Testis (tissue), 3 donors: ENCODE measurements around the gene MYO18B. TPM values are rescaled to one million over a fixed set of nuclear protein-coding genes. Genes with fewer than 3 reads are reported as not detected.

Experiments
- DNase-seq: peaks from one replicate; pipeline ENCODE4 v3.0.0-alpha.2; 2019
- H3K27ac ChIP-seq, 2 donors: fragments of 200-600 bp; sonication (generic); one replicate each; pipeline ENCODE4 v1.5.1; 2019
- H3K27me3 ChIP-seq: fragments of 200-600 bp; sonication (generic); one replicate; pipeline ENCODE4 v1.5.1; 2019
- H3K36me3 ChIP-seq: fragments of 200-600 bp; sonication (generic); one replicate; pipeline ENCODE4 v1.5.1; 2017; ENCODE audit warnings: low read depth; ENCODE audit errors: missing control alignments
- H3K4me1 ChIP-seq: fragments of 200-600 bp; sonication (generic); one replicate; pipeline ENCODE4 v1.5.1; 2019
- H3K4me3 ChIP-seq, 2 donors: fragments of 200-600 bp; sonication (generic); one replicate each; pipeline ENCODE4 v1.5.1; 2017 to 2019
- H3K9me3 ChIP-seq: fragments of 200-600 bp; sonication (generic); one replicate; pipeline ENCODE4 v1.5.1; 2017
- POLR2A ChIP-seq: fragments of 450-650 bp; IDR thresholded peaks from one replicate; pipeline ENCODE4 v1.6.1; 2017; ENCODE audit warnings: antibody characterized with exemption, mild to moderate bottlenecking, moderate library complexity
- WGBS, 2 donors: methylation state at CpG; one replicate each; pipeline ENCODE4 v1.1.5; 2018; 5-methylcytosine and 5-hydroxymethylcytosine counted together
- intact Hi-C: fragments of 100-400 bp; cut with DNase I; formaldehyde crosslinking; loops from one replicate; pipeline ENCODE4 v1.15.1; 2023; ENCODE audit warnings: low total_unique reads
- polyA plus RNA-seq: library from polyadenylated mRNA; stranded (reverse); fragments of 350-450 nt; fragmentation: Illumina TruSeq; extraction: RNeasy Lipid Tissue Mini Kit (QIAGEN cat#74804); gene quantifications from one replicate; pipeline ENCODE4 v1.2.3, GENCODE V29; 2014; ENCODE audit warnings: low read depth, low replicate concordance; ENCODE audit not compliant: insufficient read depth
- total RNA-seq, 2 donors: library from RNA; depleted of rRNA; stranded (reverse); fragments of >200 nt; gene quantifications; one replicate each; pipeline ENCODE4 v1.2.3, GENCODE V29; 2016
- TF ChIP-seq, protein P1 (sequence below), 3 experiments: fragments of 450-650 bp in 2 of 3; fragments of 200-600 bp in 1 of 3; sonication (generic) in 1 of 3; IDR thresholded peaks; one replicate each; pipeline ENCODE4 v1.5.1; 2016 to 2019; ENCODE audit warnings: antibody characterized with exemption in 3 of 3, mild to moderate bottlenecking in 2 of 3, moderate library complexity in 1 of 3

The MYO18B gene
- total and polyA plus RNA-seq, 3 donors from 2014 or later: 23.6 to 40.3 (median 28.6) TPM

DNA sequence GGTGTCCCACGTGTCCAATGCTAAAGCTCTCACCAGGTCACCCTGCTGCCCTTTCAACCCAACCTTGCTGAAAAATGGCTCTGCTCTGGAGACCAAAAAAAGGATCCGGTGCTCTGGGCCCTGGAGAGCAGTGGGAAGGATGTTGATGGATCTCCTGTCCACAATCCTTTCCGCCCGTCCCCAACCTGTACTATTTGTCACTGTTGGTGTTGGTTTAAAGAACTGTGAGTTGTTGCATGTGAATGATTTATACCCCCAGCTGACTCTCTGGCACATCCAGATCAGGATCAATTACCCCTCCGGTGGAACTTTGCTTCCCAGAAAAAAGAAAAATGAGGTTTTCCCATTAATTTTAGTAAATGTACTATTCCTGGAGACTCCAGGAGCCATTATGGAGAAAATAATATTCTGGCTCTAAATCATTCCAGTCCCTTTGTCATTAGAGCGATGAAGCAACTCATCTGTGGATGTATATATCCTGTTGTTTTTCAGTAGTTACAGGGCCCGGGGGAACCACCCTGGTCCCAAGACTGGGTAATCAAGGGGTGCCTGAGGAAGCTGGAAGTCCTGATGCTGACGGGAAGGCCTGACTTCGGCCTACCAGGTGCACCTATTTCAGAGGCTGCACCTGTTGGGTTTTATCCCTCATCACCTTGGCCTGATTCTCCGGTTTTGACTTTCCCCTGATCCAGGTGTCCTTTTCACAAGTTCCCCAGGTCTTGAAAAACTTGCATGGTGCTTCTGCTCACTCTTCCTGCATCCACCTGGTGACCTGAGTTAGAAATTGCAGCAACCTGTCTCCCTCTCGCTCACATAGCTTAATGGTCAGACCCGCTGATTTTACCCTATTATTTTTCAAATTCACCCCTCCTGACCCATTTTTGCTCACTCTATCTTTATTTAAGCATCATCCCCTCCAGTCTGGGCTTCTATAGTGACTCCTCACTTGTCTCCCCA is 218.1 kb downstream of the MYO18B start:
- intact Hi-C loops: no loop called here
- 72 to 78% methylated on average over 12 of the region's 12 CpGs for WGBS, 2 donors
- Histone ChIP-seq H3K9me3 (no peaks in the 10 kb centered on the region), H3K27ac (no peak overlapping the region), H3K36me3 (no peaks in the 10 kb centered on the region), H3K4me3 (no peak overlapping the region), H3K4me1 (no peaks in the 10 kb centered on the region), H3K27me3 (no peaks in the 10 kb centered on the region)
- TF ChIP-seq POLR2A: no peak
- TF ChIP-seq, protein P1, sequence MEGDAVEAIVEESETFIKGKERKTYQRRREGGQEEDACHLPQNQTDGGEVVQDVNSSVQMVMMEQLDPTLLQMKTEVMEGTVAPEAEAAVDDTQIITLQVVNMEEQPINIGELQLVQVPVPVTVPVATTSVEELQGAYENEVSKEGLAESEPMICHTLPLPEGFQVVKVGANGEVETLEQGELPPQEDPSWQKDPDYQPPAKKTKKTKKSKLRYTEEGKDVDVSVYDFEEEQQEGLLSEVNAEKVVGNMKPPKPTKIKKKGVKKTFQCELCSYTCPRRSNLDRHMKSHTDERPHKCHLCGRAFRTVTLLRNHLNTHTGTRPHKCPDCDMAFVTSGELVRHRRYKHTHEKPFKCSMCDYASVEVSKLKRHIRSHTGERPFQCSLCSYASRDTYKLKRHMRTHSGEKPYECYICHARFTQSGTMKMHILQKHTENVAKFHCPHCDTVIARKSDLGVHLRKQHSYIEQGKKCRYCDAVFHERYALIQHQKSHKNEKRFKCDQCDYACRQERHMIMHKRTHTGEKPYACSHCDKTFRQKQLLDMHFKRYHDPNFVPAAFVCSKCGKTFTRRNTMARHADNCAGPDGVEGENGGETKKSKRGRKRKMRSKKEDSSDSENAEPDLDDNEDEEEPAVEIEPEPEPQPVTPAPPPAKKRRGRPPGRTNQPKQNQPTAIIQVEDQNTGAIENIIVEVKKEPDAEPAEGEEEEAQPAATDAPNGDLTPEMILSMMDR (IDR thresholded peaks at IDR 0.05): no peak
- no peak for DNase-seq

DNA sequence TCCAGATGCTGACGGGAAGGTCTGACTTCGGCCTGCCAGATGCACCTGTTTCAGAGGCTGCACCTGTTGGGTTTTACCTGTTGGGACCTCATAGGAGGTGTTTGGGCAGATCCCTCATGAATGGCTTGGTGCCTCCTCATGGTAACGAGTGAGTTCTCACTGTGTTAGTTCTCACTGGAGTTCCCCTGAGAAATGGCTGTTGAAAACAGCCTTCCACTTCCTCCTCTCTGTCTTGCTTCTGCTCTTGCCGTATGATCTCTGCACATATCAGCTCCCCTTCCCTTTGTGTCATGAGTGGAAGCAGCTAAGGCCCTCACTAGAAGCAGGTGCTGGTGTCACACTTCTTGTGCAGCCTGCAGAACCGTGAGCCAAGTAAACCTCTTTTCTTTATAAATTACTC is 219.7 kb downstream of the MYO18B start:
- no peaks in the 10 kb centered on the region for H3K27me3 ChIP-seq

DNA sequence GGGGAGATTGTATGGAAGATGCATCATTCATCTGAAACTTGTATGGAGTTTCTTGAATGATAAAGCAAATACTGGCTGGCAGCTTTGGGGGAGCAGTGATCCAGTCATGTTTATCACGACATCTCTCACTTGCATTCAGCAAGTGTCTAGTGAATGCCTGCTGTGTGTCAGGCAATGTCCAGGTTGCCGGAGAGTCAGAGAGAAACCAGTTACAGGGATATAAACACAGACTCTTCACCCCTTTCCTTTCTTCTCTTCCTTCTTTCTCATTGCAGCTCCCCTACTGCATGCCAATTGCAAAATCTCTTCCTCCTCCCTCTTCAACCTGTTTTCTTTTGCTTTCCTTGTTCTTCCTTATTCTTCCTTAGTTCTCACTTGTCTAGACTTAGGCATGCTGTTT is 220.7 kb downstream of the MYO18B start:
- WGBS, 2 donors: 79 to 82% methylated on average over 2 of the region's 2 CpGs
- Histone ChIP-seq H3K4me1 (no peaks in the 10 kb centered on the region), H3K27ac (no peak overlapping the region), H3K4me3 (no peak overlapping the region), H3K9me3 (no peaks in the 10 kb centered on the region), H3K36me3 (no peaks in the 10 kb centered on the region), H3K27me3 (no peaks in the 10 kb centered on the region)
- TF ChIP-seq, protein P1 (IDR thresholded peaks at IDR 0.05): no peak
- TF ChIP-seq POLR2A: no peak
- no peak for DNase-seq
- intact Hi-C loops: no loop called here

More for the DNA sequence above, 219.7 kb downstream of the MYO18B start:
- DNase-seq: no peak
- Histone ChIP-seq H3K9me3 (no peaks in the 10 kb centered on the region), H3K36me3 (no peaks in the 10 kb centered on the region), H3K4me1 (no peaks in the 10 kb centered on the region), H3K4me3 (no peak overlapping the region), H3K27ac (no peak overlapping the region)
- 86 to 91% methylated on average over 5 of the region's 5 CpGs for WGBS, 2 donors
- no peak for TF ChIP-seq POLR2A
- TF ChIP-seq, protein P1 (IDR thresholded peaks at IDR 0.05): no peak
- intact Hi-C loops: no loop called here

DNA sequence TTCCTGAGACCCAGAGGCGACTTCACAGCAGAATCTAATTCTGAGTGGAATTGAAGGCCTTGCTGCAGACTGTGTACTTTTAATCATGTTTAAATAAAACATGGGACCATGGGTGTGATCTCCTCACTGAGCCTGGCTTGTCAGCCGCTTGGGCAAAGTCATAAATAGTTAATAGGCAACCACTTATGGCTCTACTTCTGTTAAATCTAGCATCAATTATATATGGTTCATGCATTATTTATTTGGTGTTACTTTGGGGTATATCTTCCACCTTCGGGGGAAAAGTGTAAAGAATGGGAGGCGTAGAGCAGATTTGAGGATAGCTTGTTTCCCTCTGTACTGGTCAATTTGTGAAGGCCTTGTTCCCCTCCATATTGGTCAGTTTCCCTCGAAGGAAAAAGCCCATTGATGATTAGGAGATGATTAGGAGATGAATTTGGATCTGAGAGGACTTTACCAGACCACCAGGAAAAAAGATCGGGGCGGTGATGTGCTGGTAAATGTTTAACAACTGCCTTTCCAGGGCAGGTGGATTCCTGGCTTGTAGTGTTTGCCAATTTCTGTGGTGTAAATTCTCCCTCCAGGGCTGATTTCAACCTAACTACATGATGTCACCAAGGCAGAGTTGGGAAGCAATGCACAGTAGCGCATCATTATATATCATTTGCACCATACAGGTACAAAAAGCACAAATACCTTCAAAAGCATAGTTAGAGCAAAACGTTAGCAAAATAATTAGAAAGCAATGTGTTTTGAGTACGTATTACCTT is 223.2 kb downstream of the MYO18B start:
- Histone ChIP-seq H3K27ac (no peak overlapping the region), H3K27me3 (no peaks in the 10 kb centered on the region), H3K36me3 (no peaks in the 10 kb centered on the region), H3K4me1 (no peaks in the 10 kb centered on the region), H3K4me3 (no peak overlapping the region), H3K9me3 (no peaks in the 10 kb centered on the region)
- no peak for TF ChIP-seq POLR2A
- TF ChIP-seq, protein P1 (IDR thresholded peaks at IDR 0.05): no peak
- 88 to 93% methylated on average over 10 of the region's 10 CpGs for WGBS, 2 donors
- intact Hi-C loops: no loop called here
- DNase-seq: no peak
